ENCODE measurements around the gene FAM222B. TPM values are rescaled to one million over a fixed set of nuclear protein-coding genes. Genes with fewer than 3 reads are reported as not detected.

The FAM222B gene
- total RNA-seq, 1 experiment from 2014 or later: 94.6 TPM

DNA sequence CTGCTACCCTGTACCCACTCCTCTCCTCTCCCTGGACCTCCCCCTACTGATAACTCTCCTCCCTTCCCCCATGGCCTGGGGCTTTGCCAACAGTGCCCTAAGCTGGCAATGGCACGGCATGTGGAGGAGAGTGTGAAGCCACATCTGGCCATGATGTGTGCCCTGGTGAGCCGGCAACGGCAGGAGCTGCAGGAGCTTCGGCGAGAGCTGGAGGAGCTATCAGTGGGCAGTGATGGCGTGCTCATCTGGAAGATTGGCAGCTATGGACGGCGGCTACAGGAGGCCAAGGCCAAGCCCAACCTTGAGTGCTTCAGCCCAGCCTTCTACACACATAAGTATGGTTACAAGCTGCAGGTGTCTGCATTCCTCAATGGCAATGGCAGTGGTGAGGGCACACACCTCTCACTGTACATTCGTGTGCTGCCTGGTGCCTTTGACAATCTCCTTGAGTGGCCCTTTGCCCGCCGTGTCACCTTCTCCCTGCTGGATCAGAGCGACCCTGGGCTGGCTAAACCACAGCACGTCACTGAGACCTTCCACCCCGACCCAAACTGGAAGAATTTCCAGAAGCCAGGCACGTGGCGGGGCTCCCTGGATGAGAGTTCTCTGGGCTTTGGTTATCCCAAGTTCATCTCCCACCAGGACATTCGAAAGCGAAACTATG lies 93.6 kb downstream of the FAM222B start (continued):
- TF ChIP-seq, protein P1, sequence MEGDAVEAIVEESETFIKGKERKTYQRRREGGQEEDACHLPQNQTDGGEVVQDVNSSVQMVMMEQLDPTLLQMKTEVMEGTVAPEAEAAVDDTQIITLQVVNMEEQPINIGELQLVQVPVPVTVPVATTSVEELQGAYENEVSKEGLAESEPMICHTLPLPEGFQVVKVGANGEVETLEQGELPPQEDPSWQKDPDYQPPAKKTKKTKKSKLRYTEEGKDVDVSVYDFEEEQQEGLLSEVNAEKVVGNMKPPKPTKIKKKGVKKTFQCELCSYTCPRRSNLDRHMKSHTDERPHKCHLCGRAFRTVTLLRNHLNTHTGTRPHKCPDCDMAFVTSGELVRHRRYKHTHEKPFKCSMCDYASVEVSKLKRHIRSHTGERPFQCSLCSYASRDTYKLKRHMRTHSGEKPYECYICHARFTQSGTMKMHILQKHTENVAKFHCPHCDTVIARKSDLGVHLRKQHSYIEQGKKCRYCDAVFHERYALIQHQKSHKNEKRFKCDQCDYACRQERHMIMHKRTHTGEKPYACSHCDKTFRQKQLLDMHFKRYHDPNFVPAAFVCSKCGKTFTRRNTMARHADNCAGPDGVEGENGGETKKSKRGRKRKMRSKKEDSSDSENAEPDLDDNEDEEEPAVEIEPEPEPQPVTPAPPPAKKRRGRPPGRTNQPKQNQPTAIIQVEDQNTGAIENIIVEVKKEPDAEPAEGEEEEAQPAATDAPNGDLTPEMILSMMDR (IDR thresholded peaks at IDR 0.05): no peak

DNA sequence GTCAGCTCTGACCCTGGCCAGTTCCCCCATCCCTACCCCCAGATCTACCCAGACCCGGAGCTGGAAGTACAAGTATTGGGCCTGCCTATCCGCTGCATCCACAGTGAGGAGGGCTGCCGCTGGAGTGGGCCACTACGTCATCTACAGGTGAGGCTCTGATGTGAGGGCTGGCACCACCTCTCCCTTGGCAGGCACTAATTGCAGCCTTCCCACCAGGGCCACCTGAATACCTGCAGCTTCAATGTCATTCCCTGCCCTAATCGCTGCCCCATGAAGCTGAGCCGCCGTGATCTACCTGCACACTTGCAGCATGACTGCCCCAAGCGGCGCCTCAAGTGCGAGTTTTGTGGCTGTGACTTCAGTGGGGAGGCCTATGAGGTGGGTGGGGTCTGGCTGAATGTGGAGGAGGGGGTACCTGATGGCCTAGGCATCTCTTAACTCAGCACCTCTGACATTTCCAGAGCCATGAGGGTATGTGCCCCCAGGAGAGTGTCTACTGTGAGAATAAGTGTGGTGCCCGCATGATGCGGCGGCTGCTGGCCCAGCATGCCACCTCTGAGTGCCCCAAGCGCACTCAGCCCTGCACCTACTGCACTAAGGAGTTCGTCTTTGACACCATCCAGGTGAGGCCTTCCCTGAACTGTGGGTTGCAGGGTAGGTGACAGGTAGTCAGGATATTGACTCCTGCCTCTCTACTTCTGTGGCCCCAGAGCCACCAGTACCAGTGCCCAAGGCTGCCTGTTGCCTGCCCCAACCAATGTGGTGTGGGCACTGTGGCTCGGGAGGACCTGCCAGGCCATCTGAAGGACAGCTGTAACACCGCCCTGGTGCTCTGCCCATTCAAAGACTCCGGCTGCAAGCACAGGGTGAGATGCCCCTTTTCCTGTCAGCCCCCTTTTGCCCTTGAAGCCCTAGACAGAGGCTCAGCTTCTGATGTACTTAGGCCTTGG lies 94.5 kb downstream of the FAM222B start:
- H3K36me3 Mint-ChIP-seq: peaks cover 53% of the 10 kb centered on the region
- H3K9me3 Mint-ChIP-seq: no peaks in the 10 kb centered on the region
- DNase-seq (ENCODE audit: low spot score) (no peak), ATAC-seq (no peak)
- H3K27ac Mint-ChIP-seq: peak overlapping the region; percentile 87
- H3K27me3 Mint-ChIP-seq (ENCODE audit: low read depth): no peaks in the 10 kb centered on the region
- ChIA-PET CTCF (interaction anchor here (0.8 to 13.9 kb wide), 5 partner anchors 13 to 134 kb away, joined by 3 to 541 read pairs (median 14); partner anchors contain the start of genes NEK8, RPL23A and TLCD1), POLR2A (interaction anchor here (1.3 to 13.5 kb wide), 2 partner anchors 21 to 64 kb away, joined by 3 to 310 read pairs; partner anchors contain the start of genes NEK8 and TLCD1)
- H3K4me1 Mint-ChIP-seq: peaks cover 47% of the 10 kb centered on the region
- TF ChIP-seq FOXP1 (CRISPR knock-in tag; IDR thresholded peaks at IDR 0.05; ENCODE audit: borderline replicate concordance): no peak
- no peak for TF ChIP-seq PREB (CRISPR knock-in tag; IDR thresholded peaks at IDR 0.05; ENCODE audit: borderline replicate concordance)
- TF ChIP-seq FOXJ3 (CRISPR knock-in tag; IDR thresholded peaks at IDR 0.05; ENCODE audit: borderline replicate concordance): no peak
- no peak for TF ChIP-seq EMX1 (CRISPR knock-in tag; IDR thresholded peaks at IDR 0.05)
- no peak for TF ChIP-seq ZBTB21 (CRISPR knock-in tag; IDR thresholded peaks at IDR 0.05; ENCODE audit: borderline replicate concordance)
- TF ChIP-seq ESRRA (CRISPR knock-in tag; IDR thresholded peaks at IDR 0.05; ENCODE audit: borderline replicate concordance): no peak
- H3K4me3 Mint-ChIP-seq: no peak overlapping the region

DNA sequence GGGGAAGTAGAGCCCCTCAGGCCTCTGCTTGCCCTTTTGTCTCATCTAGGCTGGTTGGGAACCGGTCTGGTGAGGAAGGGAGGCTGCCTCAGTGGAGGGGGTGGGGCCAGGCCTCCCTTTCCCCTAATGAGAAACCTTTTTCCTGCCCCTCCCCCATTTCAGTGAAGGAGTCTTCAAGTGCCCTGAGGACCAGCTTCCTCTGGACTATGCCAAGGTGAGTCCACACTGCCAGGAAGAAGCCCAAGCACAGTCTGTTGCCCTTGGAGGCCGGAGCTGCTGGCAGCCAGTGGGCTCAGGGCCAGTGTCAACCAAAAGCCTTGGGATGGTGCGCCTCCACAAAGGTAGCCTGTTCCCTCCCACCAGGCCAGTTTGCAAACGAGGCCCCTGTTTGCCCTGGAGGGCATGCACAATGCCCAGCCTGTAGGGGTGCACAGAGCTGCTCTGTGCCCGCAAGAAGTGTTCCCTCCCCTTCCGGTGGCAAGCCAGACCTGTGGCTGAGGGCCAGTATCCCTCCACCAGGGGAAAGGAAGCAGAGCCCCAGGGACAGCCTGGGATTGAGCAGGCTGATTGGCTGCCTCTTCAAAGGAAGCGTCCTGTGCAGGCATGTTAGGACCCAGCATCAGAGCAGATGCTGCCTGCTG lies 95.4 kb downstream of the FAM222B start:
- no peaks in the 10 kb centered on the region for H3K27me3 Mint-ChIP-seq (ENCODE audit: low read depth)
- H3K36me3 Mint-ChIP-seq: peaks cover 47% of the 10 kb centered on the region
- DNase-seq (ENCODE audit: low spot score) (no peak), ATAC-seq (peak; percentile 0; the same call in 1 of the 2 replicates)
- H3K4me1 Mint-ChIP-seq: peaks cover 51% of the 10 kb centered on the region
- H3K27ac Mint-ChIP-seq: peak overlapping the region; percentile 96
- 0 out of 2 replicates have a peak, but pooled peaks have one; percentile 7 for TF ChIP-seq ZBTB21 (CRISPR knock-in tag; IDR thresholded peaks at IDR 0.05; ENCODE audit: borderline replicate concordance)
- TF ChIP-seq, protein P2, sequence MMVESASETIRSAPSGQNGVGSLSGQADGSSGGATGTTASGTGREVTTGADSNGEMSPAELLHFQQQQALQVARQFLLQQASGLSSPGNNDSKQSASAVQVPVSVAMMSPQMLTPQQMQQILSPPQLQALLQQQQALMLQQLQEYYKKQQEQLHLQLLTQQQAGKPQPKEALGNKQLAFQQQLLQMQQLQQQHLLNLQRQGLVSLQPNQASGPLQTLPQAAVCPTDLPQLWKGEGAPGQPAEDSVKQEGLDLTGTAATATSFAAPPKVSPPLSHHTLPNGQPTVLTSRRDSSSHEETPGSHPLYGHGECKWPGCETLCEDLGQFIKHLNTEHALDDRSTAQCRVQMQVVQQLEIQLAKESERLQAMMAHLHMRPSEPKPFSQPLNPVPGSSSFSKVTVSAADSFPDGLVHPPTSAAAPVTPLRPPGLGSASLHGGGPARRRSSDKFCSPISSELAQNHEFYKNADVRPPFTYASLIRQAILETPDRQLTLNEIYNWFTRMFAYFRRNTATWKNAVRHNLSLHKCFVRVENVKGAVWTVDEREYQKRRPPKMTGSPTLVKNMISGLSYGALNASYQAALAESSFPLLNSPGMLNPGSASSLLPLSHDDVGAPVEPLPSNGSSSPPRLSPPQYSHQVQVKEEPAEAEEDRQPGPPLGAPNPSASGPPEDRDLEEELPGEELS (CRISPR knock-in tag; IDR thresholded peaks at IDR 0.05): 0 out of 2 replicates have a peak, but pooled peaks have one; percentile 19
- TF ChIP-seq SMAD3 (CRISPR knock-in tag; IDR thresholded peaks at IDR 0.05; ENCODE audit: borderline replicate concordance): no peak
- H3K9me3 Mint-ChIP-seq: no peaks in the 10 kb centered on the region
- CTCF ChIA-PET: interaction anchor here (0.7 to 13.9 kb wide), 6 partner anchors 14 to 135 kb away, joined by 3 to 541 read pairs (median 12); partner anchors contain the start of genes NEK8, PROCA1 and TLCD1
- POLR2A ChIA-PET: interaction anchor here (1.1 to 13.5 kb wide), 5 partner anchors 14 to 65 kb away, joined by 3 to 310 read pairs (median 11); partner anchors contain the start of genes NEK8, PROCA1, RPL23A and TLCD1
- H3K4me3 Mint-ChIP-seq: peak overlapping the region; percentile 88

Data from WTC11 (cell line).